Activated T-cell treated with anti-CD3 and anti-CD28 coated beads for 24 hours (primary cell): ENCODE results near the gene DUSP12.
"Not testable (repeated sequence)": the region's sequence is repeated elsewhere in the genome, so short reads cannot be mapped to it uniquely, and the experiment has no call there.

Source experiments
- DNase-seq: peaks from one replicate; pipeline ENCODE4 v3.0.0-alpha.2; 2020; ENCODE audit warnings: low read depth

DUSP12 gene

GRCh38 chr1:161727256-161727924, 22.2 kb upstream of the DUSP12 start:
- DNase-seq: no peak

- DNase-seq: no peak
These were observed 21.0 kb upstream of the DUSP12 start for GRCh38 chr1:161728376-161729226.

- peak; percentile 35 for DNase-seq
These were observed 19.5 kb upstream of the DUSP12 start for GRCh38 chr1:161730050-161730564.

- no peak for DNase-seq
These were observed 18.3 kb upstream of the DUSP12 start for GRCh38 chr1:161731241-161731640.

- no peak for DNase-seq
These were observed 17.4 kb upstream of the DUSP12 start for GRCh38 chr1:161731981-161732718.

GRCh38 chr1:161733526-161733925, 16.1 kb upstream of the DUSP12 start:
- DNase-seq: no peak

GRCh38 chr1:161735837-161736236, 13.7 kb upstream of the DUSP12 start:
- DNase-seq: no peak

- DNase-seq: no peak
These were observed 13.1 kb upstream of the DUSP12 start for GRCh38 chr1:161736335-161736969.

- no peak for DNase-seq
These were observed 12.0 kb upstream of the DUSP12 start for GRCh38 chr1:161737625-161738024.

- DNase-seq: no peak
These were observed 10.8 kb upstream of the DUSP12 start for GRCh38 chr1:161738627-161739287.

- DNase-seq: no peak
These were observed 9.6 kb upstream of the DUSP12 start for GRCh38 chr1:161739865-161740566.

- DNase-seq: no peak
These were observed 8.7 kb upstream of the DUSP12 start for GRCh38 chr1:161740921-161741320.

GRCh38 chr1:161743231-161743630, 6.4 kb upstream of the DUSP12 start:
- DNase-seq: no peak

- DNase-seq: no peak
These were observed 1.8 kb upstream of the DUSP12 start for GRCh38 chr1:161747801-161748200.

GRCh38 chr1:161763522-161764098, 14.0 kb downstream of the DUSP12 start:
- peak; percentile 27 for DNase-seq

- peak; percentile 76 for DNase-seq
These were observed 16.8 kb downstream of the DUSP12 start, which contains the start of gene ATF6 for GRCh38 chr1:161766102-161766981. Gene ATF6 (plus strand): TSS chr1:161766320. CDS start chr1:161766361, 41 bp downstream.

GRCh38 chr1:161768461-161768860, 18.9 kb downstream of the DUSP12 start:
- DNase-seq: no peak

GRCh38 chr1:161768986-161769672, 19.5 kb downstream of the DUSP12 start:
- DNase-seq: no peak

- DNase-seq: not testable (repeated sequence)
These were observed 20.1 kb downstream of the DUSP12 start for GRCh38 chr1:161769673-161770045.
